LNCaP clone FGC (cell line): ENCODE data around the gene AP3D1.
A peak's percentile ranks its signal among the peaks of the same experiment; 100 is the strongest.

Source experiments
- DNase-seq: peaks from one replicate; pipeline ENCODE4 v3.0.0-alpha.2; 2011; ENCODE audit warnings: low read depth
- H3K4me3 ChIP-seq: 2 replicates; pipeline ENCODE4 v1.5.1; 2011; ENCODE audit warnings: mild to moderate bottlenecking, low read depth, low read length, control low read depth
- TF ChIP-seq, protein P1 (sequence below): IDR thresholded peaks from 2 replicates; pipeline ENCODE4 v1.5.1; 2012; ENCODE audit warnings: mild to moderate bottlenecking; ENCODE audit not compliant: control insufficient read depth, insufficient read depth; ENCODE audit errors: extremely low read depth

AP3D1 gene

DNA sequence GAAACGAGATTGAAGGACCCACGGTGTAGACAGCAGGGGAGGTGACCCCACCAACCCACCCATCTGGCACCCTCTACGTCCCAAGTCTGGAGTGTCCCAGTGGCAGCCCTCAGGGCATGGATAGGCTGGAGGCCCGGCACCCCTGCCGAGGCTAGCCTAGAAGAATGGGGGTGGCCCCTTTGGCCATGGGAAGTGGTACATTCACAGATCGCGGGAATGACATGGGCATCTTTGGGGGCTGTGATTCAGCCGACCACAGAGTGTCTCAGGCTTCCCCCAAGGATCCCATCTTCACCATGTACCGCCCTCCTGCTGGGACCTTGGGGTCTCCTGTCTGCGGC, 89.0 kb downstream of the AP3D1 start:
- TF ChIP-seq, protein P1, sequence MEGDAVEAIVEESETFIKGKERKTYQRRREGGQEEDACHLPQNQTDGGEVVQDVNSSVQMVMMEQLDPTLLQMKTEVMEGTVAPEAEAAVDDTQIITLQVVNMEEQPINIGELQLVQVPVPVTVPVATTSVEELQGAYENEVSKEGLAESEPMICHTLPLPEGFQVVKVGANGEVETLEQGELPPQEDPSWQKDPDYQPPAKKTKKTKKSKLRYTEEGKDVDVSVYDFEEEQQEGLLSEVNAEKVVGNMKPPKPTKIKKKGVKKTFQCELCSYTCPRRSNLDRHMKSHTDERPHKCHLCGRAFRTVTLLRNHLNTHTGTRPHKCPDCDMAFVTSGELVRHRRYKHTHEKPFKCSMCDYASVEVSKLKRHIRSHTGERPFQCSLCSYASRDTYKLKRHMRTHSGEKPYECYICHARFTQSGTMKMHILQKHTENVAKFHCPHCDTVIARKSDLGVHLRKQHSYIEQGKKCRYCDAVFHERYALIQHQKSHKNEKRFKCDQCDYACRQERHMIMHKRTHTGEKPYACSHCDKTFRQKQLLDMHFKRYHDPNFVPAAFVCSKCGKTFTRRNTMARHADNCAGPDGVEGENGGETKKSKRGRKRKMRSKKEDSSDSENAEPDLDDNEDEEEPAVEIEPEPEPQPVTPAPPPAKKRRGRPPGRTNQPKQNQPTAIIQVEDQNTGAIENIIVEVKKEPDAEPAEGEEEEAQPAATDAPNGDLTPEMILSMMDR: no peak
- no peak for DNase-seq
- H3K4me3 ChIP-seq: peak overlapping the region; percentile 55

DNA sequence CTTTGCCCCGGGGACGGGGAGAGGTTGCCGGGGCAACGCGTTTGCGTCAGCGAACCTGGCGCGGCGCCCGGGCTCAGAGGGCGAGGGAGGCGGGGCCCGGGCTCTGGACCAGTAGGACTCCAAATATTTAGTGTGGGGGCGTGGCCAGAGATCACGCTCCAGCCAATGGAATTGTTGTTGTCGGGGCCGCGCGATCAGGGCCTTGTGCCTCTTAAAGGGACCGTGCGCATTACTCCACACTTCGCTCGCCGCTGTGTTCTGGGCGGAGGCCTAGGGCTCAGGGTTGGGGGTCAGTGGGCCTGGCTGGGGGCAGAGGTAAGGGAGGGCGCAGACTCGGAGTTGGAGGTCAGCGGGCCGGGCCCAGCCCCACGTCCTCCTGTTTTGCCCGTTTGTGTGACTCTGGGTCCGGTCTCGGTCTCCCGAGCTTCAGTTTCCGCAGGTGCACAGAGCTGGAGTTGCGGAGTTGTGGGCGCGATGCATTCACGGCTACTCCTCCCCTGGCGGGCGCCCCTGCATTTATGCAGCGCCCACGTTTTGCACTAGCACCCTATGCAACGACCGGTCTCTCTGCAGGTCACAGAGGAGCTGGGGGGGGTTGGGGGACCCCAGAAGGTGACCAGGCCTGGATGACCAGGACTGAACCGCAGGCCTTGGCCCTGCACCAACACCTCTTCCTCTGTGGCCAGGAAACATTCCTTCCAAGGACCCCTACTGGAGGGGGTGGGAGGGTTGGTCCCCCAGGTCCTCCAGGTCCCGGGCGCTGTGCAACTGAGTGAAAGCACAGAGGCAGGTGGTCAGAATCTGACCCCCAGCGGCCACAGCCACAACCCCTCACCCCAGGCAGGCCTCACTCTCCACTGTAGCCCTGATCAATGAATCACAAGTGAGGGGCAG, 89.6 kb downstream of the AP3D1 start:
- peak overlapping the region; percentile 55 for H3K4me3 ChIP-seq
- TF ChIP-seq, protein P1: no peak
- peak; percentile 92 for DNase-seq

DNA sequence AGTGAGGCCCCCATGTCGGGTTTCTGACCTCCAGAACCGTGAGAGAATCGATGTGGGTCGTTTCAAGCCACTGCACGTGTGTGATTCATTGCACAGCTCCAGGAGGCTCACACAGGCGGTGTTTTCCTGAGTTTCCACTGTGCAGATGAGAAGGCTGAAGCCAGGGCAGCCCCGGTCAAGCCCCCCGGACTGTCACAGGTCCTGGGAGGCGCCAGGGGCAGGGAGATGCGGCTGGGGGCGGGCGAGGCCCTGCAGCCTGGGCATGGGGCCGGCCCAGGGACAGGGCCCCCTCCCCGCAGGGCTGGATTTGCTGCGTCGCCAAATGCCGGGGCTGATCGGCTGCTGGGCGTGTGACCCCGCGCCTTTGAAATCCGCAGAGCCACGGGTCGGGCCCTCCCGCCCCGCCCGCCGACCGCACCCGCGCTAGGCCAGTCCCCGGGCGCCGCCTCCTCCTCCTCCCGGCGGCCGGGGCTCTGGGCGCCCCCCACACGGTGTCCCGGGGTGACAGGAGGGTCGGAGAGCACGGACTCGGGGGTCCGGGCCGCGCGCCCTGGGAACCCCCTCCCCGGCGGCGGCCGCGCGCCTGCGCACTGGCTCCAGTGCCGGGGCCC, 90.4 kb downstream of the AP3D1 start:
- peak overlapping the region; percentile 55 for H3K4me3 ChIP-seq
- DNase-seq: no peak
- TF ChIP-seq, protein P1: no peak

DNA sequence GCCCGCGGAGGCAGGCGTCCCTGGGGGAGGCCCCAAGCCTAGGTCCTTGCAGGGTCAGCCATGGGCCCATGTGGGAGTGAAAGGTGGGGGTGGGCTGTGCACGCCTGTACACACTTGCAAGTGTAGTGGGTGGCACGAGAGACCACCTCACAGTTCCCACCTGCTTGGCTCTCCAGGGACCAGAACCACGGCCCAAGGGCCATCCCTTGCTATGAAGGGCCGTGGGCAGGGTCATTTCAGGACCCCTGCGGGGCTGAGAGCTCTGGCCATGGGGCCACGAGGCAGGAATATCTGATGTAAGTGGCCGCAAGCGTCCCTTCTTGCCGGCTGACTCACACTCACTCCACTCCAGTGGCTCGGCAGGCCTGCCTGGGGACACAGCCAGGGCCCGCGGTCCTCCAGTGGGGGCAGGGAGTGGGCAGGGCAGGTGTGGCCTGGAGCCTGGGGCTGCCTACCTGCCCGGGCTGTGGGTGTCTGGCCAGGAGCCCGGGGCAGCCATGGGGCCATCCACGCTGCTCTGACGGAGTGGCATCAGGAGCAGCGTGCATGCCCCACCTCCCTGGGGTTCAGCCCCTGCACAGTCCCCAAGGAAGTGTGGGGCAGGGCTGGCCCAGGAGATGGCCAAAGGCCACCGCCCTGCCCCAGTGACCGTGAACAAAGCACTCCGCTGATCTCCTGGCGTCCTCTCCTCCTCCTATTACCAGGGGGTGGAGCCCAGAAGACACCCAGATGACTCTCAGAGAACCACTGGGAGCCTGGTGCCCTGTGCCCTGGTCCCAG, 91.8 kb downstream of the AP3D1 start:
- peak; percentile 95 for DNase-seq
- TF ChIP-seq, protein P1: no peak
- peak overlapping the region; percentile 45 for H3K4me3 ChIP-seq

DNA sequence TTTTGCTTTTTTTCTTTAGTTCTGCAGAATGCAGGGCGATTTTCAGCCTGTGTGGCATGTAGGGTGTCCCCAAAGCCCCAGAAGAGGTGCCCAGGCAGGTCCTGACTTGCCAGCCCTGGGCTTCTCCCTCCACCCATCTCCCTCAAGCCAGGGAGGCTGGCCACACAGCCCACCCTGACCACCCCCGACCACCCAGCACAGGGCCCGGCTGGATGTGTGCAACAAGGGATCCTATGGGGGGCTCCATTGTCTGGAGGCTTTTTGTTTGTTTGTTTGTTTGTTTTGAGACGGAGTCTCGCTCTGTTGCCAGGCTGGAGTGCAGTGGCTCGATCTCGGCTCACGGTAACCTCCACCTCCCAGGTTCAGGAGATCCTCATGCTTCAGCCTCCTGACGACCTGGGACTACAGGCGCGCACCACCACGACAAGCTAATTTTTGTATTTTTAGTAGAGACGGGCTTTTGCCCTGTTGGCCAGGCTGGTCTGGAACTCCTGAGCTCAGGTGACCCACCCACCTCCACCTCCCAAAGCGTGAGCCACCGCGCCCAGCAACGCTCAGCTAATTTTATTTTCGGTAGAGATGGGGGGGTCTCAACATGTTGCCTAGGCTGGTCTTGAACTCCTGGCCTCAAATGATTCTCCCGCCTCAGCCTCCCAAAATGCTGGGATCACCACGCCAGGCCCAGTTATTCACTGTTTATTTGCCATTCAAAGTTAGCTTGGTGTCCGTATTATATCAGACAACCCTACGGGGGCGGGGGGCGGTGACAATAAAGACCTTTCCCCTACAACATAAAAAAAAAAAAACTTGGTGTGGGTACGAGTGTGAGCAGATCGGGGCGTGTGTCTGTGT, 92.6 kb downstream of the AP3D1 start:
- no peak for DNase-seq
- H3K4me3 ChIP-seq: peak overlapping the region; percentile 45
- TF ChIP-seq, protein P1: no peak

DNA sequence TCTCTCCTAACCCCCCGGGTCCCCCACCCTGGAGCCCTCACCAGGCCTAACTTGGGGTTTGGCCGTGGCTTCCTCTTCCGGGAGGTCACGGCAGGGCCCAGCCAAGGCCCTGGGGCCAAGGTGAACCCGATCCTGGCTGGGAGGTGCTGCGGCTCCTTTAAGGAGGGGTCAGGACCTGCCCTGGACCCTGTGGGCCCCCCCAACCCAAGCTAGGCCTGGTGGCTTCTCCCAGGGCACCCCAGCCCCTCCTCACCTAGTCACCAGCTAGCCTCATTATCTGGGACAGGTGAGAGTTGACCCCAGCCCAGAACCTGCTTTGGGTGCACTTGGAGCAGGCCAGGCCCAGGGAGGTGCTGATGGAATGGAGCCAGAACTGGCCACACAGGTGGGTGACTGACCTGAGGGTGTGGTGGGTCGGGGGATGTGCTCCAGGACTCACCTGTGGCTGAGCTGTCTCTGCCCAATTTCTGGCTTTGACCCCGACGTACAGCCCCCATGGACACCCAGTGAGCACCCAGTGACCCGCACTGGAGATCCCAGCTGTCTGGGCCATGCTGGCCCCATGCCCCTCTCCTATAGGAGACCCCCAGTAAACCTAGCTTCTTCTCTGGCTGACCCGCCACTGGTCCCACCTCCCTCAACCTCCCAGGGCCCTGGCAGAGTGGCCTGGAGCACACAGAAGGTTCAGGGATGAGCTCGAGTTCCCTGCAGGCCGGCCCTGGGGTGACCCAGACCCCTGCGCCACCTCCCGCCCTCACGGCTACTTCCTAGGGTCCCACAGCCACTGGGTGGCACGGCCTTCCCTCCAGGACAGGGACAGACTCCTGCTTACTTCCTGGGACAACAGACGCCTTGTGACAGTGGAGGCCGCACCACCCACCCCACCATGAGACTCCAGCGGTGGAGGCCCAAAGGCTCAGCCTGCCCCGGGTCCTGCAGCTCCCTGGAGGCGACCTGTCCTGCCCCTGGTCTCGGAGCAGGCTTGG, 93.6 kb downstream of the AP3D1 start:
- H3K4me3 ChIP-seq: no peak overlapping the region
- TF ChIP-seq, protein P1: no peak
- no peak for DNase-seq
